IMR-90 (cell line): ENCODE measurements around the gene NXPH4. TPM values are rescaled to one million over a fixed set of nuclear protein-coding genes. Genes with fewer than 3 reads are reported as not detected.

ENCODE experiments used
- ATAC-seq: fragments of 200-7000 bp; cut with Tn5 transposase; 2 replicates; pipeline ENCODE4 v1.9.1; 2020; ENCODE audit warnings: low read depth, mild to moderate bottlenecking, moderate library complexity
- BruUV-seq: library from RNA; stranded (reverse); fragments of 400-500 nt; replicated peaks from 2 replicates; lab custom pipeline; 2021; lab: Mats Ljungman, UMichigan
- CTCF ChIA-PET: fragments of 300-600 bp; formaldehyde crosslinking; extraction: SDS; loops from one replicate; lab custom pipeline; 2021; ENCODE audit warnings: antibody characterized with exemption; lab: Yijun Ruan, JAX
- POLR2A ChIA-PET: fragments of 300-600 bp; sonication (Branson Sonifier 250); formaldehyde crosslinking; loops from one replicate; lab custom pipeline; 2022; ENCODE audit warnings: antibody characterized with exemption; ENCODE audit not compliant: unreplicated experiment; lab: Charles Lee
- DNase-seq: peaks from one replicate; pipeline ENCODE4 v3.0.0; 2013
- H2AFZ ChIP-seq: replicated peaks from 2 replicates; pipeline ENCODE3; 2013; ENCODE audit warnings: low read length, mild to moderate bottlenecking; ENCODE audit not compliant: poor library complexity
- H2AK5ac ChIP-seq: 2 replicates; pipeline ENCODE4 v1.6.1; 2013; ENCODE audit warnings: low read depth, low read length, inconsistent platforms
- H2AK9ac ChIP-seq: replicated peaks from 2 replicates; pipeline ENCODE3; 2013; ENCODE audit warnings: mild to moderate bottlenecking, low read depth, low read length, moderate library complexity; ENCODE audit not compliant: poor library complexity
- H2BK120ac ChIP-seq: 2 replicates; pipeline ENCODE4 v1.6.1; 2013; ENCODE audit warnings: low read depth, low read length, inconsistent platforms
- H2BK15ac ChIP-seq: 3 replicates; pipeline ENCODE4 v1.6.1; 2013; ENCODE audit warnings: low read depth, low read length, inconsistent platforms
- H2BK20ac ChIP-seq: 2 replicates; pipeline ENCODE4 v1.6.1; 2013; ENCODE audit warnings: low read depth, mild to moderate bottlenecking, inconsistent platforms, low read length, moderate library complexity
- H2BK5ac ChIP-seq: 2 replicates; pipeline ENCODE4 v1.6.1; 2013; ENCODE audit warnings: mild to moderate bottlenecking, low read depth, low read length, inconsistent platforms; ENCODE audit not compliant: poor library complexity, severe bottlenecking
- H3K14ac ChIP-seq: replicated peaks from 2 replicates; pipeline ENCODE4 v1.6.1; 2013; ENCODE audit warnings: low read depth, low read length, inconsistent platforms
- H3K18ac ChIP-seq: 2 replicates; pipeline ENCODE4 v1.6.1; 2013; ENCODE audit warnings: low read depth, low read length, control low read depth
- H3K23ac ChIP-seq: 2 replicates; pipeline ENCODE4 v1.6.1; 2013; ENCODE audit warnings: low read depth, low read length, inconsistent platforms
- H3K27ac ChIP-seq: 2 replicates; pipeline ENCODE4 v1.5.1; 2013; ENCODE audit warnings: mild to moderate bottlenecking, control low read depth, low read length; ENCODE audit not compliant: insufficient read depth
- H3K27me3 ChIP-seq: 2 replicates; pipeline ENCODE4 v1.6.1; 2013; ENCODE audit warnings: low read length; ENCODE audit not compliant: control insufficient read depth, insufficient read depth
- H3K36me3 ChIP-seq: 2 replicates; pipeline ENCODE4 v1.6.1; 2013; ENCODE audit warnings: low read length, mixed read lengths; ENCODE audit not compliant: control insufficient read depth, insufficient read depth
- H3K4ac ChIP-seq: 2 replicates; pipeline ENCODE4 v1.6.1; 2013; ENCODE audit warnings: low read depth, low read length, inconsistent platforms
- H3K4me1 ChIP-seq: 2 replicates; pipeline ENCODE4 v1.6.1; 2013; ENCODE audit warnings: low read length, mixed read lengths; ENCODE audit not compliant: control insufficient read depth, insufficient read depth
- H3K4me2 ChIP-seq: 2 replicates; pipeline ENCODE4 v1.6.1; 2013; ENCODE audit warnings: low read depth, mild to moderate bottlenecking, control low read depth, low read length, moderate library complexity
- H3K4me3 ChIP-seq: 2 replicates; pipeline ENCODE4 v1.5.1; 2013; ENCODE audit warnings: low read depth, mild to moderate bottlenecking, control low read depth, low read length, moderate library complexity; ENCODE audit not compliant: insufficient read depth
- H3K56ac ChIP-seq: 2 replicates; pipeline ENCODE4 v1.6.1; 2013; ENCODE audit warnings: low read length, inconsistent platforms; ENCODE audit not compliant: insufficient read depth; ENCODE audit errors: extremely low read depth
- H3K79me1 ChIP-seq, 2 experiments: 2 replicates each; pipeline ENCODE4 v1.6.1; 2013; ENCODE audit warnings: low read length in 2 of 2, inconsistent platforms in 1 of 2, low read depth in 1 of 2
- H3K9ac ChIP-seq: 2 replicates; pipeline ENCODE4 v1.6.1; 2013; ENCODE audit warnings: low read depth, low read length, control low read depth
- H3K9me1 ChIP-seq: 2 replicates; pipeline ENCODE4 v1.6.1; 2013; ENCODE audit warnings: low read length, inconsistent platforms; ENCODE audit not compliant: insufficient read depth
- H3K9me3 ChIP-seq: 2 replicates; pipeline ENCODE4 v1.6.1; 2013; ENCODE audit warnings: low read length; ENCODE audit not compliant: control insufficient read depth, insufficient read depth
- H4K20me1 ChIP-seq: 2 replicates; pipeline ENCODE4 v1.6.1; 2013; ENCODE audit warnings: low read length, inconsistent platforms; ENCODE audit not compliant: insufficient read depth
- H4K5ac ChIP-seq: 2 replicates; pipeline ENCODE4 v1.6.1; 2013; ENCODE audit warnings: mild to moderate bottlenecking, low read depth, low read length, control low read depth
- H4K8ac ChIP-seq, 2 experiments: 2 replicates each; pipeline ENCODE4 v1.6.1; 2013; ENCODE audit warnings: low read depth in 2 of 2, low read length in 2 of 2, control low read depth in 1 of 2, inconsistent platforms in 1 of 2
- H4K91ac ChIP-seq: 2 replicates; pipeline ENCODE4 v1.6.1; 2013; ENCODE audit warnings: low read depth, low read length, inconsistent platforms; ENCODE audit not compliant: insufficient read depth
- CEBPB ChIP-seq: IDR thresholded peaks from 2 replicates; pipeline ENCODE4 v1.6.1; 2012; ENCODE audit warnings: low read depth, low read length, improper control_type of control experiment
- CHD1 ChIP-seq: IDR thresholded peaks from 2 replicates; pipeline ENCODE4 v1.6.1; 2012; ENCODE audit warnings: low read depth, low read length, improper control_type of control experiment
- ELK1 ChIP-seq: fragments of 150-350 bp; IDR thresholded peaks from 2 replicates; pipeline ENCODE4 v1.6.1; 2016; ENCODE audit warnings: low read depth, mild to moderate bottlenecking, low read length, moderate library complexity, borderline replicate concordance
- FOS ChIP-seq: fragments of 150-350 bp; IDR thresholded peaks from 2 replicates; pipeline ENCODE4 v1.6.1; 2016; ENCODE audit warnings: low read depth, low read length
- MAFK ChIP-seq: IDR thresholded peaks from 2 replicates; pipeline ENCODE4 v1.6.1; 2012; ENCODE audit warnings: low read depth, low read length, improper control_type of control experiment
- MXI1 ChIP-seq: IDR thresholded peaks from 2 replicates; pipeline ENCODE4 v1.6.1; 2012; ENCODE audit warnings: low read depth, mild to moderate bottlenecking, low read length, moderate library complexity, borderline replicate concordance
- NFE2L2 ChIP-seq: fragments of 150-350 bp; IDR thresholded peaks from 2 replicates; pipeline ENCODE4 v1.6.1; 2016; ENCODE audit warnings: low read depth, mild to moderate bottlenecking, low read length
- POLR2A ChIP-seq: IDR thresholded peaks from 2 replicates; pipeline ENCODE4 v1.6.1; 2012; ENCODE audit warnings: mild to moderate bottlenecking, low read depth, low read length
- RAD21 ChIP-seq: IDR thresholded peaks from 2 replicates; pipeline ENCODE4 v1.6.1; 2012; ENCODE audit warnings: low read length, improper control_type of control experiment
- RCOR1 ChIP-seq: IDR thresholded peaks from 2 replicates; pipeline ENCODE4 v1.6.1; 2012; ENCODE audit warnings: mild to moderate bottlenecking, low read length, improper control_type of control experiment; ENCODE audit not compliant: insufficient replicate concordance
- RFX5 ChIP-seq: IDR thresholded peaks from 2 replicates; pipeline ENCODE4 v1.8.0; 2012; ENCODE audit warnings: low read depth, mild to moderate bottlenecking, low read length, moderate library complexity
- WGBS, 2 experiments: methylation state at CpG; one replicate each; pipeline versions ENCODE4 v1.1.5 to v1.1.7; 2013; ENCODE audit warnings: missing lambda C conversion rate in 2 of 2; ENCODE audit not compliant: insufficient read length in 1 of 2; ENCODE audit errors: extremely low coverage in 2 of 2; 5-methylcytosine and 5-hydroxymethylcytosine counted together
- dilution Hi-C: fragments of 300-500 bp; cut with HindIII; formaldehyde crosslinking; loops from one replicate; pipeline ENCODE4 v1.14.3; 2018; ENCODE audit warnings: low sequenced_read_pairs; ENCODE audit not compliant: unreplicated experiment
- in situ Hi-C: fragments of 300-500 bp; cut with MboI; formaldehyde crosslinking; loops from 3 replicates; pipeline ENCODE4 v1.14.3; 2019; ENCODE audit warnings: low sequenced_read_pairs, inconsistent platforms, mixed read lengths
- intact Hi-C: fragments of 100-400 bp; cut with micrococcal nuclease; formaldehyde crosslinking; loops from 2 replicates; pipeline ENCODE4 v1.10.0; 2022
- polyA plus RNA-seq, 3 experiments: library from polyadenylated mRNA; depleted of rRNA; stranded (reverse); fragments of >200 nt; gene quantifications; 2 replicates each; pipeline ENCODE4 v1.2.3, GENCODE V29; 2012; ENCODE audit warnings: low replicate concordance in 1 of 3
- total RNA-seq: library from RNA; depleted of rRNA; stranded (reverse); fragments of >200 nt; gene quantifications from 2 replicates; pipeline ENCODE4 v1.2.3, GENCODE V29; 2012
- TF ChIP-seq, protein P1 (sequence below): fragments of 150-350 bp; IDR thresholded peaks from 2 replicates; pipeline ENCODE4 v1.6.1; 2017; ENCODE audit warnings: mild to moderate bottlenecking, antibody characterized with exemption, low read length, low read depth

Gene NXPH4
- total and polyA plus RNA-seq, 2 of the 4 experiments (the other 2 are of a cell fraction): 0.36 to 3.8 TPM

GRCh38 chr12:57210926-57211692 is 5.5 kb upstream of the NXPH4 start (continued):
- no peak for TF ChIP-seq FOS

GRCh38 chr12:57211791-57212700 is 4.5 kb upstream of the NXPH4 start:
- Histone ChIP-seq H3K36me3 (peaks cover 66% of the 10 kb centered on the region), H3K9me3 (no peaks in the 10 kb centered on the region), H4K20me1 (peaks cover 51% of the 10 kb centered on the region), H2AK9ac (peak overlapping the region; percentile 66), H3K79me1 (no peaks in the 10 kb centered on the region), H4K91ac (no peak overlapping the region), H3K14ac (no peak overlapping the region), H3K27me3 (peaks cover 22% of the 10 kb centered on the region; the same call in 1 of the 2 replicates), H3K4me2 (no peak overlapping the region), H3K9me1 (no peaks in the 10 kb centered on the region), H3K23ac (no peak overlapping the region), H3K4me1 (peaks cover 2% of the 10 kb centered on the region; the same call in 1 of the 2 replicates), H2BK5ac (no peak overlapping the region), H3K9ac (no peak overlapping the region), H2BK120ac (no peak overlapping the region), H2AK5ac (no peak overlapping the region), H3K18ac (no peak overlapping the region), H2BK15ac (no peak overlapping the region), H4K5ac (no peak overlapping the region), H2BK20ac (no peak overlapping the region), H3K56ac (no peak overlapping the region), H4K8ac (no peak overlapping the region), H3K4ac (no peak overlapping the region), H3K27ac (no peak overlapping the region), H2AFZ (no peak overlapping the region), H3K4me3 (no peak overlapping the region)
- in situ Hi-C loops: no loop called here
- DNase-seq (no peak), ATAC-seq (no peak)
- intact Hi-C loops: no loop called here
- dilution Hi-C loops: no loop called here
- 100% methylated on average over 1 of the region's 27 CpGs; no CpG with 5 or more reads in 1 of the 2 experiments for WGBS, 2 experiments
- no TSS peak for BruUV-seq
- CTCF ChIA-PET: interaction anchor here (1.7 kb wide), 1 partner anchor 31 kb away, joined by 9 read pairs; no protein-coding TSS in a partner anchor
- POLR2A ChIA-PET: no interaction called here
- TF ChIP-seq MAFK (no peak), CHD1 (no peak), POLR2A (no peak), RFX5 (no peak), RCOR1 (no peak), MXI1 (no peak), CEBPB (no peak), NFE2L2 (no peak), ELK1 (no peak), RAD21 (no peak), FOS (no peak)
- TF ChIP-seq, protein P1, sequence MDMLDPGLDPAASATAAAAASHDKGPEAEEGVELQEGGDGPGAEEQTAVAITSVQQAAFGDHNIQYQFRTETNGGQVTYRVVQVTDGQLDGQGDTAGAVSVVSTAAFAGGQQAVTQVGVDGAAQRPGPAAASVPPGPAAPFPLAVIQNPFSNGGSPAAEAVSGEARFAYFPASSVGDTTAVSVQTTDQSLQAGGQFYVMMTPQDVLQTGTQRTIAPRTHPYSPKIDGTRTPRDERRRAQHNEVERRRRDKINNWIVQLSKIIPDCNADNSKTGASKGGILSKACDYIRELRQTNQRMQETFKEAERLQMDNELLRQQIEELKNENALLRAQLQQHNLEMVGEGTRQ: no peak
